Smooth muscle cell (in vitro differentiated cells): ENCODE measurements around the gene RNF151. TPM values are rescaled to one million over a fixed set of nuclear protein-coding genes. Genes with fewer than 3 reads are reported as not detected.
A peak's percentile ranks its signal among the peaks of the same experiment; 100 is the strongest.

Experiments
- DNase-seq: peaks from one replicate; lab custom pipeline; 2025; ENCODE audit not compliant: unreplicated experiment; lab: John Stamatoyannopoulos, UW
- H2AFZ ChIP-seq: fragments of 200-600 bp; sonication (generic); 2 replicates; pipeline ENCODE4 v1.6.0; 2016; ENCODE audit warnings: antibody characterized with exemption, low read depth, mild to moderate bottlenecking
- H3F3A ChIP-seq: fragments of 200-600 bp; sonication (generic); 2 replicates; pipeline ENCODE4 v1.6.0; 2017; ENCODE audit warnings: antibody characterized with exemption, low read depth
- H3K27ac ChIP-seq: fragments of 200-600 bp; sonication (generic); 2 replicates; pipeline ENCODE4 v1.5.1; 2016; ENCODE audit warnings: low read depth, mild to moderate bottlenecking
- H3K27me3 ChIP-seq: fragments of 200-600 bp; sonication (generic); 2 replicates; pipeline ENCODE4 v1.6.1; 2016; ENCODE audit warnings: low read depth, mild to moderate bottlenecking
- H3K36me3 ChIP-seq: fragments of 200-600 bp; sonication (generic); 2 replicates; pipeline ENCODE4 v1.5.1; 2016; ENCODE audit warnings: low read depth
- H3K4me1 ChIP-seq: fragments of 200-600 bp; sonication (generic); 2 replicates; pipeline ENCODE4 v1.5.1; 2016; ENCODE audit warnings: low read depth
- H3K4me2 ChIP-seq: fragments of 200-600 bp; sonication (generic); 2 replicates; pipeline ENCODE4 v1.6.0; 2016; ENCODE audit warnings: mild to moderate bottlenecking
- H3K4me3 ChIP-seq: fragments of 200-600 bp; sonication (generic); 2 replicates; pipeline ENCODE4 v1.5.1; 2016; ENCODE audit warnings: mild to moderate bottlenecking
- H3K79me2 ChIP-seq: fragments of 200-600 bp; sonication (generic); 2 replicates; pipeline ENCODE4 v1.6.0; 2016; ENCODE audit warnings: low read depth, mild to moderate bottlenecking
- H3K9ac ChIP-seq: fragments of 200-600 bp; sonication (generic); 2 replicates; pipeline ENCODE4 v1.6.0; 2016; ENCODE audit warnings: low read depth
- H3K9me3 ChIP-seq: fragments of 200-600 bp; sonication (generic); replicated peaks from 2 replicates; pipeline ENCODE4 v1.5.1; 2016; ENCODE audit warnings: low read depth
- H4K20me1 ChIP-seq: fragments of 200-600 bp; sonication (generic); 2 replicates; pipeline ENCODE4 v1.6.0; 2016; ENCODE audit warnings: low read depth
- CTCF ChIP-seq: fragments of 200-600 bp; sonication (generic); IDR thresholded peaks from 2 replicates; pipeline ENCODE4 v1.5.1; 2017; ENCODE audit warnings: borderline replicate concordance, mild to moderate bottlenecking, antibody characterized with exemption; ENCODE audit not compliant: insufficient read depth, poor library complexity, severe bottlenecking
- WGBS: methylation state at CpG from one replicate; pipeline ENCODE4 v1.1.7; 2016; ENCODE audit warnings: low lambda C conversion rate; 5-methylcytosine and 5-hydroxymethylcytosine counted together
- polyA plus RNA-seq: library from polyadenylated mRNA; unstranded; fragments of >200 nt; fragmentation: Nextera tagmentation; extraction: Ambion mirVana; gene quantifications from 2 replicates; pipeline ENCODE4 v1.2.1, GENCODE V29; 2016
- total RNA-seq: library from RNA; depleted of rRNA; stranded (reverse); fragments of >200 nt; gene quantifications from 2 replicates; pipeline ENCODE4 v1.2.3, GENCODE V29; 2014

Gene RNF151
- total and polyA plus RNA-seq, 2 experiments from 2014 or later, result not detected

GRCh38 chr16:2007081-2007836 lies 40.6 kb downstream of the RNF151 start:
- H3K79me2 ChIP-seq, result peaks cover 62% of the 10 kb centered on the region
- H3K9me3 ChIP-seq, result no peaks in the 10 kb centered on the region
- 94% methylated on average over 14 of the region's 16 CpGs for WGBS
- DNase-seq, result no peak
- H3K4me3 ChIP-seq, result no peak overlapping the region
- TF ChIP-seq CTCF, result no peak
- no peak overlapping the region for H3K9ac ChIP-seq
- H3K27ac ChIP-seq, result no peak overlapping the region
- H4K20me1 ChIP-seq, result peaks cover 69% of the 10 kb centered on the region
- peak overlapping the region; percentile 90 for H3K4me2 ChIP-seq
- no peaks in the 10 kb centered on the region for H3K27me3 ChIP-seq
- H3K36me3 ChIP-seq, result no peaks in the 10 kb centered on the region
- peaks cover 27% of the 10 kb centered on the region for H3K4me1 ChIP-seq
- H2AFZ ChIP-seq, result no peak overlapping the region
- no peaks in the 10 kb centered on the region for H3F3A ChIP-seq

- Histone ChIP-seq H3K4me3 (peak overlapping the region; percentile 98), H3K9me3 (no peaks in the 10 kb centered on the region), H3K4me1 (peaks cover 27% of the 10 kb centered on the region), H3K36me3 (no peaks in the 10 kb centered on the region), H3K79me2 (peaks cover 62% of the 10 kb centered on the region), H3K9ac (peak overlapping the region; percentile 88), H3K27ac (peak overlapping the region; percentile 79), H4K20me1 (peaks cover 62% of the 10 kb centered on the region), H3K4me2 (peak overlapping the region; percentile 90), H3F3A (no peaks in the 10 kb centered on the region), H2AFZ (no peak overlapping the region), H3K27me3 (no peaks in the 10 kb centered on the region)
- no peak for DNase-seq
- 84% methylated on average over 15 of the region's 15 CpGs for WGBS
- no peak for TF ChIP-seq CTCF
Measured at GRCh38 chr16:2008009-2008526, 41.4 kb downstream of the RNF151 start.

- peak overlapping the region; percentile 90 for H3K4me2 ChIP-seq
- H3K27me3 ChIP-seq, result no peaks in the 10 kb centered on the region
- peaks cover 27% of the 10 kb centered on the region for H3K4me1 ChIP-seq
- no peak for DNase-seq
- peak overlapping the region; percentile 98 for H3K4me3 ChIP-seq
- no peak for TF ChIP-seq CTCF
- peaks cover 55% of the 10 kb centered on the region for H3K79me2 ChIP-seq
- WGBS, result 11% methylated on average over 23 of the region's 23 CpGs
- peak overlapping the region; percentile 88 for H3K9ac ChIP-seq
- H3K36me3 ChIP-seq, result no peaks in the 10 kb centered on the region
- no peaks in the 10 kb centered on the region for H3F3A ChIP-seq
- H2AFZ ChIP-seq, result no peak overlapping the region
- peaks cover 56% of the 10 kb centered on the region for H4K20me1 ChIP-seq
- H3K9me3 ChIP-seq, result no peaks in the 10 kb centered on the region
- peak overlapping the region; percentile 79 for H3K27ac ChIP-seq
Measured at GRCh38 chr16:2008631-2009163, 42.0 kb downstream of the RNF151 start.
